ENCODE measurements around the gene OR10G2. TPM values are rescaled to one million over a fixed set of nuclear protein-coding genes. Genes with fewer than 3 reads are reported as not detected.

OR10G2 gene
- total RNA-seq, 1 experiment from 2014 or later: not detected

- no TSS peak for BruUV-seq (replicated peaks)
- intact Hi-C loops (cut with micrococcal nuclease; ENCODE audit: unreplicated experiment): no loop called here
- Histone ChIP-seq H3K27ac (no peak overlapping the region), H3K9me3 (ENCODE audit: insufficient read depth, low read depth) (no peaks in the 10 kb centered on the region), H3K4me2 (no peak overlapping the region), H3K27me3 (ENCODE audit: insufficient read depth, low read depth) (no peaks in the 10 kb centered on the region), H4K20me1 (ENCODE audit: insufficient read depth) (no peaks in the 10 kb centered on the region), H3K4me3 (no peak overlapping the region), H3K79me2 (ENCODE audit: low read depth) (no peaks in the 10 kb centered on the region), H2AFZ (no peak overlapping the region), H3K4me1 (replicated peaks; ENCODE audit: insufficient read depth) (no peaks in the 10 kb centered on the region), H3K36me3 (ENCODE audit: low read depth) (no peaks in the 10 kb centered on the region), H3F3A (ENCODE audit: insufficient read depth, low read depth) (no peaks in the 10 kb centered on the region), H3K9me2 (ENCODE audit: insufficient read depth) (no peaks in the 10 kb centered on the region)
- ChIA-PET CTCF (no interaction called here), POLR2A (ENCODE audit: unreplicated experiment) (no interaction called here)
- DNase-seq: no peak
- no peak for TF ChIP-seq EZH2 (IDR thresholded peaks at IDR 0.05; ENCODE audit: low read depth)
- TF ChIP-seq, protein P1, sequence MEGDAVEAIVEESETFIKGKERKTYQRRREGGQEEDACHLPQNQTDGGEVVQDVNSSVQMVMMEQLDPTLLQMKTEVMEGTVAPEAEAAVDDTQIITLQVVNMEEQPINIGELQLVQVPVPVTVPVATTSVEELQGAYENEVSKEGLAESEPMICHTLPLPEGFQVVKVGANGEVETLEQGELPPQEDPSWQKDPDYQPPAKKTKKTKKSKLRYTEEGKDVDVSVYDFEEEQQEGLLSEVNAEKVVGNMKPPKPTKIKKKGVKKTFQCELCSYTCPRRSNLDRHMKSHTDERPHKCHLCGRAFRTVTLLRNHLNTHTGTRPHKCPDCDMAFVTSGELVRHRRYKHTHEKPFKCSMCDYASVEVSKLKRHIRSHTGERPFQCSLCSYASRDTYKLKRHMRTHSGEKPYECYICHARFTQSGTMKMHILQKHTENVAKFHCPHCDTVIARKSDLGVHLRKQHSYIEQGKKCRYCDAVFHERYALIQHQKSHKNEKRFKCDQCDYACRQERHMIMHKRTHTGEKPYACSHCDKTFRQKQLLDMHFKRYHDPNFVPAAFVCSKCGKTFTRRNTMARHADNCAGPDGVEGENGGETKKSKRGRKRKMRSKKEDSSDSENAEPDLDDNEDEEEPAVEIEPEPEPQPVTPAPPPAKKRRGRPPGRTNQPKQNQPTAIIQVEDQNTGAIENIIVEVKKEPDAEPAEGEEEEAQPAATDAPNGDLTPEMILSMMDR (conservative IDR thresholded peaks at IDR 0.05): no peak
Observed at GRCh38 chr14:21669284-21669683, 34.5 kb upstream of the OR10G2 start.

DNA sequence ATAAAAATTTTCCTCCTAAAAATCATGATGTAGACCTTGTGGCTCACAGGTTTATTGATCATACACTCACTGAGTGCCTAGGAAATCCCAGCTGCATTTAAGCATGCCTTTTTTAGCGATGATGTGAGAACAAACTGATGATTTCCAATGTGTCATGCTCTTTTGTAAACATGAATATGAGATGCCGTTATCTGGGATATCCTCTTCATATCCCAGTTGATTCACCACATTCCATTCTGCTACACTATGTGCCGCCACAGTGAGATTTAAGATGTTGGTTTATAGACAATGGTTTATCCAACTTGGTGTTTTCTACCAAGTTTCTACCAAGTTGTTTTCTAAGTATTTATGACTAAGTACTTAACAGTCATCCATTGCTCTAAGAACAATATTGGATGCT lies 33.6 kb upstream of the OR10G2 start:
- H3K27me3 ChIP-seq (ENCODE audit: insufficient read depth, low read depth): no peaks in the 10 kb centered on the region

GRCh38 chr14:21656980-21657379 lies 22.2 kb upstream of the OR10G2 start:
- POLR2A ChIA-PET (ENCODE audit: unreplicated experiment): no interaction called here
- no peaks in the 10 kb centered on the region for H3K79me2 ChIP-seq (ENCODE audit: low read depth)
- H3K4me2 ChIP-seq: no peak overlapping the region
- intact Hi-C loops (cut with micrococcal nuclease; ENCODE audit: unreplicated experiment): no loop called here
- H3K4me1 ChIP-seq (replicated peaks; ENCODE audit: insufficient read depth): no peaks in the 10 kb centered on the region
- no TSS peak for BruUV-seq (replicated peaks)
- no peak overlapping the region for H3K4me3 ChIP-seq
- no peaks in the 10 kb centered on the region for H3K9me3 ChIP-seq (ENCODE audit: insufficient read depth, low read depth)
- CTCF ChIA-PET: no interaction called here
- no peaks in the 10 kb centered on the region for H3F3A ChIP-seq (ENCODE audit: insufficient read depth, low read depth)
- H2AFZ ChIP-seq: no peak overlapping the region
- no peak for DNase-seq
- no peaks in the 10 kb centered on the region for H3K9me2 ChIP-seq (ENCODE audit: insufficient read depth)
- no peak overlapping the region for H3K27ac ChIP-seq
- H3K36me3 ChIP-seq (ENCODE audit: low read depth): no peaks in the 10 kb centered on the region
- H3K27me3 ChIP-seq (ENCODE audit: insufficient read depth, low read depth): no peaks in the 10 kb centered on the region
- TF ChIP-seq, protein P1 (conservative IDR thresholded peaks at IDR 0.05): no peak
- no peak for TF ChIP-seq EZH2 (IDR thresholded peaks at IDR 0.05; ENCODE audit: low read depth)
- H4K20me1 ChIP-seq (ENCODE audit: insufficient read depth): no peaks in the 10 kb centered on the region

More for the DNA sequence above, 33.6 kb upstream of the OR10G2 start:
- H2AFZ ChIP-seq: no peak overlapping the region
- H3K36me3 ChIP-seq (ENCODE audit: low read depth): no peaks in the 10 kb centered on the region
- ChIA-PET CTCF (no interaction called here), POLR2A (ENCODE audit: unreplicated experiment) (interaction anchor here (0.5 kb wide), 1 partner anchor 113 kb away, joined by 3 read pairs; no protein-coding TSS in a partner anchor)
- no peak for DNase-seq
- H4K20me1 ChIP-seq (ENCODE audit: insufficient read depth): no peaks in the 10 kb centered on the region
- no TSS peak for BruUV-seq (replicated peaks)
- H3K4me3 ChIP-seq: no peak overlapping the region
- TF ChIP-seq, protein P1 (conservative IDR thresholded peaks at IDR 0.05): no peak
- TF ChIP-seq EZH2 (IDR thresholded peaks at IDR 0.05; ENCODE audit: low read depth): no peak
- no peaks in the 10 kb centered on the region for H3K9me2 ChIP-seq (ENCODE audit: insufficient read depth)
- H3K4me2 ChIP-seq: no peak overlapping the region
- no peaks in the 10 kb centered on the region for H3K79me2 ChIP-seq (ENCODE audit: low read depth)
- no peaks in the 10 kb centered on the region for H3F3A ChIP-seq (ENCODE audit: insufficient read depth, low read depth)
- H3K9me3 ChIP-seq (ENCODE audit: insufficient read depth, low read depth): no peaks in the 10 kb centered on the region
- no peak overlapping the region for H3K27ac ChIP-seq
- intact Hi-C loops (cut with micrococcal nuclease; ENCODE audit: unreplicated experiment): no loop called here
- no peaks in the 10 kb centered on the region for H3K4me1 ChIP-seq (replicated peaks; ENCODE audit: insufficient read depth)

Measured in PC-9 (cell line).